GM10266 (cell line): ENCODE results near the gene GLRX.
"Not testable (repeated sequence)": the region's sequence is repeated elsewhere in the genome, so short reads cannot be mapped to it uniquely, and the experiment has no call there.

Experiments
- DNase-seq: peaks from one replicate; pipeline ENCODE4 v3.0.0; 2012; ENCODE audit errors: extremely low spot score
- CTCF ChIP-seq: IDR thresholded peaks from 2 replicates; pipeline ENCODE4 v1.5.1; 2012; ENCODE audit warnings: mild to moderate bottlenecking, low read depth; ENCODE audit not compliant: control insufficient read depth, insufficient read depth; ENCODE audit errors: missing control alignments

The GLRX gene

GRCh38 chr5:95822542-95823181 is at the start of gene GLRX:
TSS of gene GLRX (minus strand) at chr5:95822726. CDS start at chr5:95822662, 64 bp downstream.
- no peak for TF ChIP-seq CTCF
- DNase-seq, result peak; percentile 45

- no peak for TF ChIP-seq CTCF
- DNase-seq, result no peak
Measured at GRCh38 chr5:95871146-95871806, 48.8 kb upstream of the GLRX start.

GRCh38 chr5:95870105-95870672 is 47.7 kb upstream of the GLRX start:
- TF ChIP-seq CTCF, result no peak
- DNase-seq, result peak; percentile 61

GRCh38 chr5:95869173-95869855 is 46.8 kb upstream of the GLRX start:
- not testable (repeated sequence) for DNase-seq

- no peak for DNase-seq
- TF ChIP-seq CTCF, result no peak
Measured at GRCh38 chr5:95868136-95868535, 45.6 kb upstream of the GLRX start.

GRCh38 chr5:95866435-95867040 is 44.0 kb upstream of the GLRX start:
- no peak for DNase-seq

More at GRCh38 chr5:95866435-95867040, 44.0 kb upstream of the GLRX start:
- TF ChIP-seq CTCF, result no peak
